Prostate gland (tissue), 2 donors: ENCODE results near the gene ASCL2.

Experiments
- CTCF ChIP-seq, 4 experiments: fragments of 200-600 bp in 2 of 4; fragments of 450-650 bp in 2 of 4; sonication (generic) in 2 of 4; IDR thresholded peaks; 1 replicate in 3 of 4; 2 replicates in 1 of 4; pipeline ENCODE4 v1.5.1; 2016 to 2019; ENCODE audit warnings: antibody characterized with exemption in 4 of 4, mild to moderate bottlenecking in 2 of 4, moderate library complexity in 2 of 4
- POLR2A ChIP-seq: fragments of 450-650 bp; IDR thresholded peaks from one replicate; pipeline ENCODE4 v1.6.1; 2016; ENCODE audit warnings: antibody characterized with exemption, mild to moderate bottlenecking

- TF ChIP-seq CTCF (IDR thresholded peaks at IDR 0.05) (no peak), POLR2A (no peak)
These were observed 49.4 kb downstream of the ASCL2 start for GRCh38 chr11:2221024-2221423.
